ENCODE data around the gene MED20. TPM values are rescaled to one million over a fixed set of nuclear protein-coding genes. Genes with fewer than 3 reads are reported as not detected.

Gene MED20
- total RNA-seq, 2 donors from 2014 or later: 11.9 to 17.8 TPM

DNA sequence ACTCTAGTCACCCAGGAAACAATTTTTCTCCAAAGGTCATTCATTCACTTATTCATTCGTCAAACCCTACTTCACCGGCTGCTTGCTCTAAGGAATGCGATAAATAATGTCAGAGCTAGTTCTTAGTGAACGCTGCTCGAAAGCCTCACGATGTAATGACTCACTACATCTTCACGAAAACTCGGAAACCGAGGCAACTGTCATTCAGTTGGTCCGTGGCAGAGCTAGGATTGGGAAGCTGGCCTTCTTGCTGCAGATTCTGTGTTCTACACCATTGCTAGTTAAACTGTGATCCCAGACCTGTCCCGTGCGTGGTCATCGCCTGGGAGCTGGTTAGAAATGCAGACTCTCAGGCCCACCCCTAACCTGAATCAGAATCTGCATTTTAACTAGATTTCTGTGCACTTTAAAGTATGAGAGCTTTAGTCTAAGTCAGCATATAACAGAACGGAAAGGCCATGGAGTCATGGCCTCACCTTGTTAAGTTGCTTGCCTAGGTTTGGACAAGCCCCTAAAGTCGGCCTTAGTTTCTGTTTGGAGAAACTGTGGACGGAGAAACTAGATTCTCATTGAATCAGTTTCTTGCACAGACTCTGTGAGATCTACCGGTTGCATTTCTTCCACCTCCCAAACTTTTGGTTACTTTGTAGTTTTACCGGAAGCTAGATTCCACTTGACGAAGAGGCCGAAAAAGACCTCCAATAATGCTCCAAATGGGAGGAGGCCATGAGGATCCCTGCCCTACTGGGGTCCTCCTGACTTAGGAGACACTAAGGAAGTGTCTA is 21.3 kb upstream of the MED20 start:
- DNase-seq (ENCODE audit: low spot score): no peak
- intact Hi-C loops (cut with DNase I): no loop called here

DNA sequence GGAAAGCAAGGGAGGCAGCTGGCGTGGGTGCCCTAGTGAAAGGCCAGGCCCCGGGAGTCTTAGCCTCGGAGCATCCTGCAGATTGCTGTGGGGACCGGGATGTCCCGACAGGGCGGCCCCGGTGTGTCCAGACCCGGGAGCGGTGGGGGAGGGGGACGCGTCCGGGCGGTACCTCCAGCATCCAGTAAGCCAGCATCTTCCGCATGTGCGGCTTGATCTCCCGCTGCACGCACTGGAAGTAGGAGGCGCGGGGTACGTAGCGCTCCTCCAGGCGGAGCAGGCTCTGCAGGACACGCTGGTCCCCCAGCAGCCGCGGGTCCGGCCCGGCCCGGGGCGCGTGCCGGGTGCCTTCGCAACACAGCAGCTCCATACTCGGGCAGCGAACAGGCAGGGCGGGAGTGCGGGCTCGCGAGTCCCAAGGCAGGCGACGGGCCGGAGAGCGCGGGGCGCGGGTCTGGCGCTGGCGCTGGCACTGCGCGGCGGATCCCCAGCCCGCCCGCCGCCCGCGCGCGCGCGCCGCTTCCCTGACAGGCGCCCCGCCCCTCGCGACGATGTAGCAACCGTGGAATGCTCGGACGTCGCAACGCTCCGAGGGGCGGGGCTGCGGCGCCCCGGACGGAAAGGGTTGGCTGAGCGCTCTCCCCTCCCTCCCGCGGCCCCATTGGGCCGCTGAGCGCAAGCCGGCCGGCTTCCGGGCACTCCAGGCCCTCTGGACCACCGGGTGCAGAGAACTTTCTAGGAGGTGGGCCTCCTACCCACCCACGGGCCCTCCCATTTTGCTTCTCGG is 20.5 kb upstream of the MED20 start, which contains the start of gene CCND3:
Gene CCND3 (minus strand): TSS at position 529 of the 787 bp plus-strand sequence. CDS start 159 bp downstream, at position 370.
- DNase-seq (ENCODE audit: low spot score): peak; percentile 98
- intact Hi-C loops (cut with DNase I): no loop called here

DNA sequence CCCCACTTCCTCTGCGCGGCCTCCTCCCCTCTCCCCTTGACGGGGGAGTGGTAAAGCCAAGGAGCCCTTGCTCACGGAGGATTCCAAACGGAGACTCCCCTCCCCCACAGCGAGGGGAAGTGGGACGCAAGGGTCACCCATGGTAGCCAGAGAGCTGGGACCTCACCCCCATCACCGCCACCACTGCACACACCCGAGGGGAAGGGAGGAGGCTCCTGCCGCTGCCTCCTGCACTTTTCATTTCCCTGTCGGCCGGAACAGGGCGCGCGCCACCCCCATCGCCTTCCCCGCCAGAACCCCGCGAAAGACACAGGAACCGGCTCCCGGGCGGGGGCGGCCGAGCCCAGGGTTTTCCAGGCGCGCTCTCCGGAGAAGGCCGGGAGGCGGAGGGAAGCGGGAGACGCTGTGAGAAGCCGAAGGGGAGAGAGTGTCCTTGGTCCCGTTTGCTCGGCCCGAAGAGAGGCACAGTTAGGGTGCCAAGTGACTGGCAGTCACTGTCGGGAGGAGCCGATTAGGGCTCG is 19.9 kb upstream of the MED20 start:
- DNase-seq (ENCODE audit: low spot score): peak; percentile 88
- intact Hi-C loops (cut with DNase I): no loop called here

DNA sequence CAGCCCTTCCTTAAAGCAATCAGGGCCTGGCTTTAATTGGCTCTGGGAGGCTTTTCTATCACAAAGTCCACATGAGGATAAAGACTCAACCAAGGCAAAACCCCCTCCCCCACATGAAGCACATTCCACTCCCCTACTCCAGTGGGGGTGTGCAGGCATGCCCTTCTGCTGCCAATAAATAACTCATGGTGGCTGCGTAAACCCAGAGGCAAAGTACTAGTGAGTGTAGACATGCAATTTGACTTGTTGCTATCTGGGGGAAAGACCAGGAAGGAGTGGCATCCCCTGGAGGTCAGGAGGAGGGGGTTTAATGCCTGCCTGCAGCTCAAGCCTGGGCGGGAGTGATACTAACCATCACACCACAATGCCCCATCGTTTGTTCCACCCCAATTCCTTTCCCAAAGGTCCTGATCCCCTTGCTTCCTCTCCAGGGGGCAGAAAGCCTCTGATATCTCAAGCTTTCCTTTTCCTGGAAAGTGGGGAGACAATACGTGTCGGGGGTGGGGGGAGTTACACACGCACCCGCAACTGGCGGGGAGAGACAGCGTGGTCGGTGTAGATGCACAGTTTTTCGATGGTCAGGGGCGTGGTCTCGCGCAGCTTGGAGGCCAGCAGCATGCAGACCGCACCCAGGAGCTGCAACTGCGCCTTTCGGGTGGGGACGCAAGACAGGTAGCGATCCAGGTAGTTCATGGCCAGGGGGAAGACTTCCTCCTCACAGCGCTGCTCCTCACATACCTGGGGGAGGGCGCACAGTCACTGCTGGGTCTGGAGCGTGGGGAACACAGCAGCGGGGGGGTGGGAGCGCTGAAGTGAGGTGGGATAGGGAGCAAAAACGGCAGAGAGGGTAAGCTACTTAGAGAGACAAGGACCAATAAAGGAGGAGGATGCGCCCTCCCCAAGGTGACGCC is 19.2 kb upstream of the MED20 start:
- peak; percentile 81 for DNase-seq (ENCODE audit: low spot score)
- intact Hi-C loops (cut with DNase I): loop anchor here in 1 of 2 donors (10.0 kb wide), 2 partner anchors 105 to 155 kb away; partner anchors contain the start of genes PRICKLE4 and TOMM6

DNA sequence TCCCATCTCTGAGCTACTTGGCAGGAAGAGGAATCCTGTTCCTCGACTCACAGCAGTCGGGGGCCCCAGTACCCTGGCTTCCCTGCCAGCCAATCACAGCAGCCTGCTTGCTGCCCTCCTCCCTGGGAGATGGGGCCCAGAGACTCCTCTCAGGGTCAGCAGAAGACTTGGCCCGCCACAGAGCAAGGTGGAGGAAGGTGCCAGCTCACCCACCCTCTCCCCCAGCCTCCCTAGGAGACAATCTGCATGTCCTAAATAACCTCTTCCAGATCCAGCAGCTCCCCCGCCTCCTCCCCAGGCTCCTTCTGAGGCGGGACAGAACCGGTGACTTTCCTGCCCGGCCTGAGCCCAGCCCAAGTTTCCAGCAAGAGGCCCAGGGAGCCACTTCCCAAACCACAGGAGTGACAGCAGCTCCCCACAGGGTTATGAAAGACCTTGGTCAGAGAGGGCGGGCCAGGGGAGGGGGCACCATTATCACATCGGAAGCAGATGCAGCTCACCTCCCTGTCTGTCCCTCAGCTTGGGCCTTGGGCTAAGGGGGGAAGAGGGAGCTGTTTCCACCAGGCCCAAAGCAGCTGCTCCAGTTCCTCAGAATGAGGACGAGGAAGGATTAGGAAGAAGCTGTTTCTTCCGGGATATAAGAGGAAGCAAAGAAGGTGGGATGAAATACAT is 18.4 kb upstream of the MED20 start:
- intact Hi-C loops (cut with DNase I): loop anchor here in 1 of 2 donors (10.0 kb wide), 2 partner anchors 105 to 155 kb away; partner anchors contain the start of genes PRICKLE4 and TOMM6
- peak; percentile 82 for DNase-seq (ENCODE audit: low spot score)

DNA sequence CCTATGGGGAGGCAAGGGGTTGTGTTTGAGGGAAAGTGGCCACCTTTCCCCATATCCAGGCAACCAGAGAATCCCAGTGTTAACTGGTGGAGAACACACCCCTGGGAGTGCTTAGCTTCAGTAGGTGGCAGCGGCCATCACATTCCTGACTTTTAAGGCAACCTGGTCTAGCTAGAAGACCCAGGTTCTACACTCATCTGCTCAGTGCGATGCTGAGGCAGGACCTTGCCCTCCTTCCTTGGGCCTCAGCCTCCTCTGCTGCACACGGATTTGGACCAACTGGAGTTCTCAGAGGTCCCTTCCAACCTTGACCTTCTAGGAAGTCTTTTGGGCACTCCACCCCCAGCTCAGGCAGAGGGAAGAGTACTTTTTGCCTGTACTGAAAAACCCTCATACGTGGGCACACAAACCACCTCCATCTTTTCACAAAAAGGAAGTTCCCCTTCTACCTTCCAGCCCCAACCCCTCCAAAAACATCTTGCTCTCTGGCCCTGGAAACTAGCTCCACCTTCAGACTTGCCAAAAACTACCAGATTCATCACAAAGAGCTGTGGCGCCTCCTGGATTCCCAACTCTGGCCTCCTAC is 17.7 kb upstream of the MED20 start:
- intact Hi-C loops (cut with DNase I): loop anchor here in 1 of 2 donors (10.0 kb wide), 2 partner anchors 106 to 154 kb away; partner anchors contain the start of genes PRICKLE4 and TOMM6
- no peak for DNase-seq (ENCODE audit: low spot score)

DNA sequence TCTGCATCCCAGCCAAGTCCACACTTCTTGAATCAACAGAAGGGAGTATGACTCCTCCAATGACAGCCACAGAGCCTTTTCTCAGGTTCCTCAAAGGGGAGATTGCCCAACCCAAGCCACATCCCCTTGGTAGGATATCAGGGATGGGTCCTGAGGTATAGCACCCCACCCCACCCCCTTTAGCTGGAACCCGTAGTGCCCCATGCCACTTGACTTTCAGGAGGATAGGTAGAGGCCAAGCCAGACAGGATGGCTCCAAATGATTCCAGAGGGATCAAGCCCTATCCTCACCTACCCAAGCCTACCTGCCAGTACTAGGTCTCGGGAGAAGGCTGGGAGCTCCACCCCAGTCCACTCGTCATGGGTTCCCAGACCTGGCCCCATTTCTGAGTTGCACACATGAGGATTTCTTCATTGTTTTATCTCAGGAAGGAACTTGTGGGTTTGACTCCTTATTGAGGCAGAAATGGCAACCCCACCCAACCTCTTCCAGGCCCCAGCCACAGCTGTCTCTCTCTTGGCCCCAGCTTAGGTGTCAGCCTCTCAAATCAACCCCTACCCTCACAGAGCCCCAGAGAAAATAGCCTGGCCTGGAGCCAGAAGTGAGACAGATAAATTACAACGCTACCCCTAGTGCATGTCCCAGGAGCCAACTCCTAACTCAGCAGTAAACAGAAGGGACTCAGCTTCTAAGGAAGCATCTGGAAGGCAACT is 17.1 kb upstream of the MED20 start:
- DNase-seq (ENCODE audit: low spot score): no peak
- intact Hi-C loops (cut with DNase I): loop anchor here in 1 of 2 donors (10.0 kb wide), 2 partner anchors 107 to 153 kb away; partner anchors contain the start of genes PRICKLE4 and TOMM6

DNA sequence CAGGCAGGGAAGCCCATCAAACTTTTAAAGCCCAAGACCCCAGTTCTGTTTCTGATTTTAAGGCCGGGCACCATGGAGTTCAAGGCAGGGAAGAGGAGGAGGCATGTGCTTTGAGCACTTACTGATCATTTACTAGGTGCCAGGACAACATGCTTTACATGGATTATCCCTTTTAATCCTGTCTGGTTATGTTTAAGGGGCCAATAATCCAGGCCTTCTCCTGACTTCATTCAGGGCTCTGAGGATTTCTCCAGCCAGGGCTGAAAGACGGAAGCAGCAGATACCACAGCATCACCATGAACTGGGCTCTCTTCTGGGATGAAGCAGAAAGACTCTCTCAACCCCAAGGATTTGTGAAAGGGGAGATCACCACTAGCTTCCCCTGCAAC is 16.5 kb upstream of the MED20 start:
- no peak for DNase-seq (ENCODE audit: low spot score)
- intact Hi-C loops (cut with DNase I): loop anchor here in 1 of 2 donors (10.0 kb wide), 2 partner anchors 107 to 153 kb away; partner anchors contain the start of genes PRICKLE4 and TOMM6

DNA sequence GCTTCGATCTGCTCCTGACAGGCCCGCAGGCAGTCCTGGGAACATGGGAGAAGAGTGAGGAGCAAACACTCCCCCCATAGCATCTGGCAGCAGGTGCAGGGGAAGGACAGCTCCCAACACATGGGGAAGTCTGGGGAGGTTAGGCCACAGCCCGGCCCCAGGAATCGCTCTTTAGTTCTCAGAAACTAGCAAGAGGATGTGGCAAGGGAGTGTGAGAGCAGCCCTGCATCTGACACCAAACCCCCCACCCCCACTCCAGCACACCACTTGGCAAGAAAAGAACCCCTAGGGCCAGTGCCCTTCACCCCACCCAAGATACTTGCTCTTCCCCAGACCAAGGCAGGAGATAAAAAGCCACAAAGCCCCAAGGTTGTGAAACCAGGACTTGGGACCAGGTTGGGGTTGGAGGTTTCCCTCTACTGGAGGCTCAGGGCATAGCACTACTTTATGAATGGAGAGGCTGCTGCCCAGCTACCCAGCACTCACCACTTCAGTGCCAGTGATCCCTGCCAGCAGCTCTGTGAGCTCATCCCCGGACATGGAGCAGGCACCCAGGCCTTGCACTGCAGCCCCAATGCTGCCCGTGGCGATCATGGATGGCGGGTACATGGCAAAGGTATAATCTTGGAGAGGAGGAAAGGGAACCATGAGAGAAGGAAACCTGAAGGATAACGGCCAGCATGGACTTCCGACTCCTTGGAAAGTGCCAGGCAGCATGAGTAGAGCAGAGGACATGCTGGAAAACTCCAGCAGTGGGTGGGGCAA is 15.3 kb upstream of the MED20 start:
- intact Hi-C loops (cut with DNase I): loop anchor here in 1 of 2 donors (10.0 kb wide), 2 partner anchors 109 to 151 kb away; partner anchors contain the start of genes PRICKLE4 and TOMM6
- DNase-seq (ENCODE audit: low spot score): peak; percentile 85

DNA sequence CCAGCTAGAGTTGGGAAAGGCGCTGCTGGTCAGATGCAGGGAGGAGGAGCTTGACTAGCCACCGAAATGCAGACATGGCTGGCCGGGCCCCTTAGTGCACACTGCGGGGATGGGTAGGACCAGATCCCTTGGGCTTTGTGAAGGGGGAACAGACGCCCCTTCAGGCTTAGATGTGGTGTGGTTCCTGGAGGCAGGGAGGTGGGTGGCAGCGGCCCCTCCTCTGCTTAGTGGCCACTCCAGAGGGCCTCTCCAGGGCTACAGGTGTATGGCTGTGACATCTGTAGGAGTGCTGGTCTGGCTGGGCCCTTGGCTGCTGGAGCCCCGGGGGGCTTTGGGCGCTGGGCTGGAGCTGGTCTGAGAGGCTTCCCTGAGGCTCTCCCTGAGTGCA is 14.7 kb upstream of the MED20 start:
- no peak for DNase-seq (ENCODE audit: low spot score)
- intact Hi-C loops (cut with DNase I): loop anchor here in 1 of 2 donors (10.0 kb wide), 2 partner anchors 109 to 151 kb away; partner anchors contain the start of genes PRICKLE4 and TOMM6

DNA sequence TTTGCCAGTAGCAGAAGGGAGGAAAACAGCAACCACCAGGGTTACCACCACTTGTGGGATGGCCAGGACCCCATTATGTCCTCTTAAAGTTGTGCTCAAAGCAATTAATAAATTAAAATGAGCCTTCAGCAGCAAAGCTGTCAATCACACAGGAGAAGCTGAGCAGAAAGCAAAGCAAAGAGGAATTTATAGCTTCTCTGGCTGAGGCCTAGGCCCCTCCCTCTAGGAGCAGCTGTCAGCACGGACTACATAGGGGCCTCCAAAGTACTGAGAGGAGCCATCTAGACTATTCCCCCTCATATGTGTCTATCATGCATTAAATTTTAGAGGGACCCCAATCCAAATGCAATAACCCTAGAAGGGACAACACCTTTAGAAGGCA is 14.2 kb upstream of the MED20 start:
- intact Hi-C loops (cut with DNase I): loop anchor here in 1 of 2 donors (10.0 kb wide), 2 partner anchors 110 to 150 kb away; partner anchors contain the start of genes PRICKLE4 and TOMM6
- DNase-seq (ENCODE audit: low spot score): no peak

DNA sequence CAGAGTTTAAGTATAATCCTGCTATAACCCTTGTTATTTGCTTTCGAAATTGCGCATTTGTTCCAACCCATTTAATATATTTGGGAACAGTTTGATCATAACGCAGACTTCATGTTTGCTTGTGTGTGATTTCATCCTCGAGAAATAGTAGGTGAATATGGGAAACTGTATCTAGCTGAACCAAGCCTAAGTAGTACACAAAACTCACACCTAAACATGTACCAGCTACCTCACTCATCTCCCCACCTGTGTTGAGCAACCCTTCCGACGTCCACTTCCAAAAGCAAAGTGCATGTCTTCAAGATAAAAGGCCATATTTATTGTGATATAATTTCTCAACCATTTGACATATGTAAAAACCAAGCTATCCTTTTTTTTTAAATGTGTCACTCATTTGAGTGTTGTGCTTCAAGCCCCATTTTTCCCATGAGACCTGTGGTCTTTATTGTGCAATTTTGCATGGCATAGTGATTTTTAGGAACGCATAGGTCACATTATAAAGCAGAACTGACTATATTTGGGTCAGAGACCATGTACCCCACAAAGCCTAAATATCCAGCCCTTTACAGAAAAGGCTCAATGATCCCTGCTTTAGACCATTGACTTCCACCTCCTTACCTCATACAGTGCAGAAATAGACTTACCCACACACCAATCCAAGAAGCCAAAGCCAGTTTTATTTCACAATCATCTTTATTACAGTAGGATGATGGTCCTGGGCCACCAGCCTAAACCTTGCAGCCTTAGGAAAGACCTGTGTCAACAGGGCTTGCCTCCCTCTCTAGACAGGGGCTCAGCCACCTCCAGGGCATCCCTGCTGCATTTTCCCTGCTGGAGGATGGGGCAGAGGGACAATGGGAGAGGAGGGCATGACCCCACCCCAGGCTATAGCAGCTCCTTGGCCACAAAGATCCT is 13.6 kb upstream of the MED20 start:
- DNase-seq (ENCODE audit: low spot score): no peak
- intact Hi-C loops (cut with DNase I): loop anchor here in 1 of 2 donors (10.0 kb wide), 2 partner anchors 110 to 150 kb away; partner anchors contain the start of genes PRICKLE4 and TOMM6

DNA sequence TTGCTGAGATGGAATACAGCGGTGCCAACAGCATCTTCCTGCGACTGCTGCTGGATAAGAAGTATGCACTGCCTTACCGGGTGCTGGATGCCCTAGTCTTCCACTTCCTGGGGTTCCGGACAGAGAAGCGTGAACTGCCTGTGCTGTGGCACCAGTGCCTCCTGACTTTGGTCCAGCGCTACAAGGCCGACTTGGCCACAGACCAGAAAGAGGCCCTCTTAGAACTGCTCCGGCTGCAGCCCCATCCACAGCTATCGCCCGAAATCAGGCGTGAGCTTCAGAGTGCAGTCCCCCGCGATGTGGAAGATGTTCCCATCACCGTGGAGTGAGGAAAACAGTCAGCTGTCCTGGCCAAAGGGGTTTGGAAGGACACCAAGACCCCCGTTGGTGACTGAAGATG is 11.4 kb upstream of the MED20 start:
- no peak for DNase-seq (ENCODE audit: low spot score)

DNA sequence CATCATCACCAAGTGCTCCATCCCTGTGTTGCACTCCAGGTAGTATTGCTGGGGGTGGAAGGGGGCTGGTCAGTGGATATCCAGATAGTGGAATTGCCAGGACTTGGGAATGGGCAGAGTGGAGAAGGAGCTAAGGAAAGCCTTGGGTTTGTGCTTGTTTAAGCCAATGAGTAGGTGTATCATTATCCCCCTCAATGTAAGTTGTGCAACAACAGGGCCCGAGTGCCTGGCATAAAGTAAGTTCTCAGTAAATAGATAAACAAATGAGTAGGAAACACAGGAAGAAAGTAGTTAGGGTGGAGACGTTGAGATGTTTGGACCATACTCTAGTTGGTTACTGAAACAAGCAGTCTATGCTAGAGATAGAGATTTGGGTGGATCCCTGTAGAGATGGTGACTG is 10.9 kb upstream of the MED20 start:
- intact Hi-C loops (cut with DNase I): loop anchor here in 1 of 2 donors (10.0 kb wide), 2 partner anchors 113 to 147 kb away; partner anchors contain the start of genes PRICKLE4 and TOMM6
- DNase-seq (ENCODE audit: low spot score): no peak

More for the DNA sequence above, 11.4 kb upstream of the MED20 start:
- intact Hi-C loops (cut with DNase I): loop anchor here in 1 of 2 donors (10.0 kb wide), 2 partner anchors 112 to 148 kb away; partner anchors contain the start of genes PRICKLE4 and TOMM6

DNA sequence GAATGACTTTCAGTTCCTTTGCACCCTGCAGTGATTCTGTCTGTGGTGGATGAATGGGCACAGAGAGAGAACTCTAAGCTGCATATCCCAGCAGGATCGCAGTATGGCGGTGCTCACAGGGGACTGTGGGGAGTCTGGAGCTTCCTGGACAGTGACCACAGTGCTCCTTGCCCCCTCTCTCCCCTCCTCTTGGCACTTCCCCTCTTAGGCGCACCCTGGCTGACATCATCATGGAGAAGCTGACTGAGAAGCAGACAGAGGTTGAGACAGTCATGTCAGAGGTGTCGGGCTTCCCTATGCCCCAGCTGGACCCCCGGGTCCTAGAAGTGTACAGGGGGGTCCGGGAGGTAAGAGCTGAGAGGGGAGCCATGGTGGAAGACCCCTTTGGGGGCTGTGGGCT is 9.0 kb upstream of the MED20 start:
- DNase-seq (ENCODE audit: low spot score): no peak
- intact Hi-C loops (cut with DNase I): loop anchor here in 1 of 2 donors (10.0 kb wide), 2 partner anchors 115 to 145 kb away; partner anchors contain the start of genes PRICKLE4 and TOMM6

Data from posterior vena cava (tissue), 2 donors.